Measurements from ENCODE around the gene TAS2R50. TPM values are rescaled to one million over a fixed set of nuclear protein-coding genes. Genes with fewer than 3 reads are reported as not detected.

Gene TAS2R50
- total RNA-seq, 3 donors from 2014 or later (not counting 1 experiment from before 2014, with no cell fraction given), result 0.88 to 3.0 (median 2.0) TPM

GRCh38 chr12:11023387-11023786 lies 36.7 kb upstream of the TAS2R50 start:
- Mint-ChIP-seq H3K4me1 (peaks cover 0 to 4% of the 10 kb centered on the region in 2 donors), H3K9me3 (peaks cover 0 to 3% of the 10 kb centered on the region in 2 donors), H3K27ac (no peak overlapping the region), H3K27me3 (ENCODE audit: low read depth in 2 of 2) (no peaks in the 10 kb centered on the region), H3K36me3 (peaks cover 11% of the 10 kb centered on the region), H3K4me3 (no peak overlapping the region)
- 88% methylated on average over 2 of the region's 2 CpGs for WGBS (ENCODE audit: insufficient coverage)
- ATAC-seq, result no peak
- Histone ChIP-seq H3K4me1 (ENCODE audit: control insufficient read depth, insufficient read depth, low read length) (no peaks in the 10 kb centered on the region), H3K27me3 (ENCODE audit: control insufficient read depth, insufficient read depth, low read length) (no peaks in the 10 kb centered on the region), H3K27ac (ENCODE audit: low read length) (no peak overlapping the region), H3K4me3 (ENCODE audit: low read length) (no peak overlapping the region), H3K9me3 (ENCODE audit: control insufficient read depth, insufficient read depth, low read length) (no peaks in the 10 kb centered on the region), H3K36me3 (ENCODE audit: control insufficient read depth, insufficient read depth, low read length) (peaks cover 4% of the 10 kb centered on the region)
- no peak for DNase-seq
- intact Hi-C loops (cut with micrococcal nuclease), result no loop called here
- TF ChIP-seq CTCF (IDR thresholded peaks at IDR 0.05), result no peak

- H3K27me3 Mint-ChIP-seq (ENCODE audit: low read depth in 2 of 2), result no peaks in the 10 kb centered on the region
- H3K4me3 Mint-ChIP-seq, result no peak within 1 kb of the TSS
- 93% methylated on average over 1 of the region's 1 CpG for WGBS (ENCODE audit: insufficient coverage)
- peaks cover 0 to 3% of the 10 kb centered on the region in 2 donors for H3K9me3 Mint-ChIP-seq
- H3K27ac Mint-ChIP-seq, result no peak within 1 kb of the TSS
- no peaks in the 10 kb centered on the region for H3K36me3 ChIP-seq (ENCODE audit: control insufficient read depth, insufficient read depth, low read length)
- no peak within 1 kb of the TSS for H3K4me3 ChIP-seq (ENCODE audit: low read length)
- intact Hi-C loops (cut with micrococcal nuclease), result no loop called here
- H3K4me1 ChIP-seq (ENCODE audit: control insufficient read depth, insufficient read depth, low read length), result no peaks in the 10 kb centered on the region
- no peak for TF ChIP-seq CTCF (IDR thresholded peaks at IDR 0.05)
- H3K9me3 ChIP-seq (ENCODE audit: control insufficient read depth, insufficient read depth, low read length), result no peaks in the 10 kb centered on the region
- H3K4me1 Mint-ChIP-seq, result peaks cover 0 to 4% of the 10 kb centered on the region in 2 donors
- H3K27ac ChIP-seq (ENCODE audit: low read length), result no peak within 1 kb of the TSS
- H3K36me3 Mint-ChIP-seq, result peaks cover 11% of the 10 kb centered on the region
- H3K27me3 ChIP-seq (ENCODE audit: control insufficient read depth, insufficient read depth, low read length), result no peaks in the 10 kb centered on the region
- no peak for DNase-seq
- no peak for ATAC-seq
Measured at GRCh38 chr12:11022520-11022919, 35.8 kb upstream of the TAS2R50 start, which contains the start of gene TAS2R19. Gene TAS2R19, minus strand, starts transcription at chr12:11022620. Its CDS starts 49 bp downstream, at chr12:11022571.

- H3K36me3 ChIP-seq (ENCODE audit: control insufficient read depth, insufficient read depth, low read length), result no peaks in the 10 kb centered on the region
- Mint-ChIP-seq H3K27me3 (ENCODE audit: low read depth in 2 of 2) (no peaks in the 10 kb centered on the region), H3K36me3 (no peaks in the 10 kb centered on the region), H3K4me3 (no peak overlapping the region), H3K27ac (no peak overlapping the region), H3K9me3 (no peaks in the 10 kb centered on the region), H3K4me1 (peaks cover 0 to 4% of the 10 kb centered on the region in 2 donors)
- intact Hi-C loops (cut with micrococcal nuclease), result no loop called here
- WGBS (ENCODE audit: insufficient coverage), result no CpG with 5 or more reads among the region's 1 CpG
- no peak for DNase-seq
- no peaks in the 10 kb centered on the region for H3K9me3 ChIP-seq (ENCODE audit: control insufficient read depth, insufficient read depth, low read length)
- TF ChIP-seq CTCF (IDR thresholded peaks at IDR 0.05), result no peak
- H3K4me1 ChIP-seq (ENCODE audit: control insufficient read depth, insufficient read depth, low read length), result no peaks in the 10 kb centered on the region
- H3K27ac ChIP-seq (ENCODE audit: low read length), result no peak overlapping the region
- H3K4me3 ChIP-seq (ENCODE audit: low read length), result no peak overlapping the region
- H3K27me3 ChIP-seq (ENCODE audit: control insufficient read depth, insufficient read depth, low read length), result no peaks in the 10 kb centered on the region
- ATAC-seq, result no peak
Measured at GRCh38 chr12:11016937-11017336, 30.2 kb upstream of the TAS2R50 start.

GRCh38 chr12:11015775-11016430 lies 29.2 kb upstream of the TAS2R50 start:
- TF ChIP-seq CTCF (IDR thresholded peaks at IDR 0.05), result no peak

More at GRCh38 chr12:11015775-11016430, 29.2 kb upstream of the TAS2R50 start:
- H3K9me3 Mint-ChIP-seq, result no peaks in the 10 kb centered on the region
- no peak overlapping the region for H3K4me3 Mint-ChIP-seq
- Histone ChIP-seq H3K36me3 (ENCODE audit: control insufficient read depth, insufficient read depth, low read length) (no peaks in the 10 kb centered on the region), H3K4me1 (ENCODE audit: control insufficient read depth, insufficient read depth, low read length) (no peaks in the 10 kb centered on the region), H3K4me3 (ENCODE audit: low read length) (no peak overlapping the region), H3K27ac (ENCODE audit: low read length) (no peak overlapping the region), H3K27me3 (ENCODE audit: control insufficient read depth, insufficient read depth, low read length) (no peaks in the 10 kb centered on the region), H3K9me3 (ENCODE audit: control insufficient read depth, insufficient read depth, low read length) (no peaks in the 10 kb centered on the region)
- 95% methylated on average over 4 of the region's 4 CpGs for WGBS (ENCODE audit: insufficient coverage)
- H3K27ac Mint-ChIP-seq, result no peak overlapping the region
- H3K4me1 Mint-ChIP-seq, result no peaks in the 10 kb centered on the region
- intact Hi-C loops (cut with micrococcal nuclease), result no loop called here
- H3K36me3 Mint-ChIP-seq, result no peaks in the 10 kb centered on the region
- DNase-seq (no peak), ATAC-seq (no peak)
- H3K27me3 Mint-ChIP-seq (ENCODE audit: low read depth in 2 of 2), result no peaks in the 10 kb centered on the region
